SKM-1 treated with dmso at 0.1 percent for 144 hours (cell line): Measurements from ENCODE around the gene PPP1R1C.

Source experiments
- DNase-seq: peaks from one replicate; lab custom pipeline; 2025; ENCODE audit not compliant: unreplicated experiment; lab: John Stamatoyannopoulos, UW

Gene PPP1R1C

GRCh38 chr2:181971032-181971431 is 14.6 kb upstream of the PPP1R1C start:
- no peak for DNase-seq

GRCh38 chr2:181972431-181973170 is 13.1 kb upstream of the PPP1R1C start:
- no peak for DNase-seq

- no peak for DNase-seq
Observed at GRCh38 chr2:181973171-181973783, 12.4 kb upstream of the PPP1R1C start.

GRCh38 chr2:181977661-181978350 is 7.8 kb upstream of the PPP1R1C start:
- DNase-seq = no peak

- DNase-seq = no peak
Observed at GRCh38 chr2:181978351-181979150, 7.1 kb upstream of the PPP1R1C start.

GRCh38 chr2:181984060-181984459 is 1.6 kb upstream of the PPP1R1C start:
- DNase-seq = no peak

GRCh38 chr2:181984814-181985631 is 630 bp upstream of the PPP1R1C start:
- no peak for DNase-seq

GRCh38 chr2:181988154-181988924 is 2.7 kb downstream of the PPP1R1C start:
- DNase-seq = no peak

- no peak for DNase-seq
Observed at GRCh38 chr2:181989099-181989498, 3.4 kb downstream of the PPP1R1C start.

GRCh38 chr2:181991171-181991885 is 5.7 kb downstream of the PPP1R1C start:
- peak; percentile 81 for DNase-seq

GRCh38 chr2:181992776-181993175 is 7.1 kb downstream of the PPP1R1C start:
- DNase-seq = no peak

GRCh38 chr2:181995289-181995688 is 9.6 kb downstream of the PPP1R1C start:
- DNase-seq = no peak

- no peak for DNase-seq
Observed at GRCh38 chr2:181998041-181998835, 12.6 kb downstream of the PPP1R1C start.

GRCh38 chr2:181998891-181999654 is 13.4 kb downstream of the PPP1R1C start:
- no peak for DNase-seq

- DNase-seq = no peak
Observed at GRCh38 chr2:181999911-182000310, 14.3 kb downstream of the PPP1R1C start.

GRCh38 chr2:182004945-182005520 is 19.4 kb downstream of the PPP1R1C start:
- no peak for DNase-seq
